Measurements from ENCODE around the gene ANXA8. TPM values are rescaled to one million over a fixed set of nuclear protein-coding genes. Genes with fewer than 3 reads are reported as not detected.

ANXA8 gene
- total and polyA plus RNA-seq, 10 of the 15 experiments (the other 5 are each of a cell fraction or from before 2014, with no cell fraction given), result 0.10 to 0.53 (median 0.41) TPM; not detected in 3

DNA sequence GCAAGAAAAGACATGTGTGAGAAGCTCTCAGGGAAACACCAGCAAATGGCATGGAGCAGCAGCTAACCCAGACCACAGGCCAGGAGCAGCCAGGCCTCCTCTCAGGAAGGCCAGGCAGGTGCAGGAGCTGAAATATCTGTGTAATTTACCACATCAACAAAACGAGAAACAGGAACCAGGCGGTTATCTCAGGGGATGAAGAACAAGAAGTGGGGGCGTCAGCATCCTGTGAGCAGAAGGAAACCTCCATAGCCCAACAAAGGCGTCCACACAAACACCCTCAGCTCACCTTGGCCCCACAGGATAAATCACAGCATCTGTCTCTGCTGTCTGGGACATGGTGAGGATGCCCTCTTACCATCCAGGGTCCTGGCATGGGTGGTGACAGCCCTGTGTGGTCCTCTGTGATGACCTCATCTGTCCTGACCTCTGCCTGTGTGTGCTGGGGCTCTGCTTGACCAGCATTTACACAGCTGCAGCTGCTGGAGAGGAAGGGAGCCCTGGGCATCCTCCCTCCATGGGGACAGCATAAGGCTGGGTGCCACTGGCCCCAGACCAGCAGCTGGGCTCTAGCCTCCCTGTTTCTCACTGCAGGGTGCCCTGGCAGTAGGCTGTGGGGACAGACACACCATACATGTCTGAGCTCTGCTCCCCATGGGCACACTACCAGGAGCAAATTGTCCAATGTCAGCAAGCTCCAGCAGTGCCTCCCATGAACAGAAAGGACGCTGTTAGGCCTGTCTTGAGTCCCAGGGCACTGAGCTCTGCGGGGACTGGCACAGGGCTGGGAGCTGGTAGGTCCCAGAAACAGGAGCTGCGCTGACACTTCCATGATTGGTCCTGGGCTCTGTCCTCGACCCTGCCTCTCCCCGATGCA, 34.6 kb downstream of the ANXA8 start:
- Histone ChIP-seq H3K4me3 (no peak overlapping the region), H3K4me1 (ENCODE audit: control insufficient read depth, insufficient read depth, low read length) (no peaks in the 10 kb centered on the region), H2AFZ (ENCODE audit: control insufficient read depth, low read depth, low read length) (no peak overlapping the region), H3K9me3 (replicated peaks; ENCODE audit: control insufficient read depth, insufficient read depth, low read length) (no peaks in the 10 kb centered on the region; the same call in 2 of the 3 replicates), H4K20me1 (ENCODE audit: control insufficient read depth, insufficient read depth) (no peaks in the 10 kb centered on the region), H3K27me3 (replicated peaks in 1 of 2; ENCODE audit: control insufficient read depth in 2 of 2, insufficient read depth in 2 of 2, low read length in 1 of 2) (peaks cover 0 to 8% of the 10 kb centered on the region in 2 experiments; a peak in 3 of 4 replicates), H3K4me2 (ENCODE audit: control insufficient read depth, insufficient read depth) (no peak overlapping the region), H3K9ac (ENCODE audit: control insufficient read depth, insufficient read depth, low read length) (no peak overlapping the region), H3K27ac (ENCODE audit: control insufficient read depth, insufficient read depth) (no peak overlapping the region), H3K36me3 (ENCODE audit: control insufficient read depth in 2 of 2, insufficient read depth in 2 of 2, low read length in 1 of 2) (no peaks in the 10 kb centered on the region), H3K79me2 (ENCODE audit: control insufficient read depth, insufficient read depth, low read length) (no peaks in the 10 kb centered on the region)
- intact Hi-C loops (cut with micrococcal nuclease; ENCODE audit: unreplicated experiment), result no loop called here
- 19% methylated on average over 9 of the region's 9 CpGs for WGBS (ENCODE audit: insufficient coverage, insufficient replicate concordance, low lambda C conversion rate, missing lambda C conversion rate)
- SMC1A ChIA-PET (ENCODE audit: uncharacterized antibody, unreplicated experiment), result interaction anchor here (0.7 to 1.0 kb wide), 2 partner anchors 9 to 12 kb away, joined by 3 to 4 read pairs; no protein-coding TSS in a partner anchor
- CTCF ChIA-PET, result no interaction called here
- FAIRE-seq (no peak), DNase-seq (ENCODE audit: low read depth, low spot score) (no peak), ATAC-seq (peak; percentile 25; the same call in 2 of the 3 replicates)
- BruUV-seq (replicated peaks), result no TSS peak
- in situ Hi-C loops (cut with MboI), result no loop called here
- POLR2A ChIA-PET, result no interaction called here
- RAD21 ChIA-PET (ENCODE audit: unreplicated experiment), result no interaction called here
- TF ChIP-seq CBX5 (IDR thresholded peaks at IDR 0.05; ENCODE audit: low read depth) (no peak), SPI1 (IDR thresholded peaks at IDR 0.05; ENCODE audit: borderline replicate concordance, insufficient read depth, low read depth, low read length) (peak; percentile 16; the same call in 1 of the 2 replicates), RUNX3 (IDR thresholded peaks at IDR 0.05; ENCODE audit: low read length) (peak; percentile 32; the same call in 1 of the 2 replicates)

DNA sequence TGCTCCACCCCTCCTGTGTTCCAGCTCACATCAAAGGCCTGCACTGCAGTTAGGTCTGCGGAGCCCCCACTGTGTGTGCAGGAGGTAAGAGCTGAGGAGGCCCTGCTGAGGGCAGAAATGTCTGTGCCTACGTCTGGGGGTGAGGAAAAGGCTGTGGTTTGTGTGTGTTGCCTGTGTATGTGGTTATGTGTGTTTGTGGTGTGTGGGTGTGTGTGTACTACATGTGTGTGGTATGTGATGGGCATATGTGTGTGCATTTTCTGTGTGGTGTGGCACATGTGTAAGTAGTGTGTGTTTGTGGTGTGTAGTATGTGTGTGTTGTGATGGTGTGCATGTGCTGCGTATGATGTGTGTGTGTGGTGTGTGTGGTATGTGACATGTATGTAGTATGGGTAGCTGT, 36.2 kb downstream of the ANXA8 start:
- no peak for ATAC-seq
- ChIA-PET CTCF (no interaction called here), RAD21 (ENCODE audit: unreplicated experiment) (no interaction called here), POLR2A (no interaction called here), SMC1A (ENCODE audit: uncharacterized antibody, unreplicated experiment) (no interaction called here)
- no peak for DNase-seq (ENCODE audit: low read depth, low spot score)
- WGBS (ENCODE audit: insufficient coverage, insufficient replicate concordance, low lambda C conversion rate, missing lambda C conversion rate), result 53% methylated on average over 3 of the region's 3 CpGs
- Histone ChIP-seq H3K4me3 (no peak overlapping the region), H3K9ac (ENCODE audit: control insufficient read depth, insufficient read depth, low read length) (no peak overlapping the region), H3K4me2 (ENCODE audit: control insufficient read depth, insufficient read depth) (no peak overlapping the region), H3K27me3 (replicated peaks in 1 of 2; ENCODE audit: control insufficient read depth in 2 of 2, insufficient read depth in 2 of 2, low read length in 1 of 2) (peaks cover 0 to 4% of the 10 kb centered on the region in 2 experiments; a peak in 3 of 4 replicates), H3K9me3 (replicated peaks; ENCODE audit: control insufficient read depth, insufficient read depth, low read length) (no peaks in the 10 kb centered on the region; the same call in 2 of the 3 replicates), H3K36me3 (ENCODE audit: control insufficient read depth in 2 of 2, insufficient read depth in 2 of 2, low read length in 1 of 2) (no peaks in the 10 kb centered on the region), H2AFZ (ENCODE audit: control insufficient read depth, low read depth, low read length) (no peak overlapping the region), H3K79me2 (ENCODE audit: control insufficient read depth, insufficient read depth, low read length) (no peaks in the 10 kb centered on the region), H3K4me1 (ENCODE audit: control insufficient read depth, insufficient read depth, low read length) (no peaks in the 10 kb centered on the region), H4K20me1 (ENCODE audit: control insufficient read depth, insufficient read depth) (no peaks in the 10 kb centered on the region), H3K27ac (ENCODE audit: control insufficient read depth, insufficient read depth) (no peak overlapping the region)
- in situ Hi-C loops (cut with MboI), result no loop called here
- intact Hi-C loops (cut with micrococcal nuclease; ENCODE audit: unreplicated experiment), result no loop called here
- FAIRE-seq, result no peak
- BruUV-seq (replicated peaks), result no TSS peak
- TF ChIP-seq, protein P1, sequence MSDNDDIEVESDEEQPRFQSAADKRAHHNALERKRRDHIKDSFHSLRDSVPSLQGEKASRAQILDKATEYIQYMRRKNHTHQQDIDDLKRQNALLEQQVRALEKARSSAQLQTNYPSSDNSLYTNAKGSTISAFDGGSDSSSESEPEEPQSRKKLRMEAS (IDR thresholded peaks at IDR 0.05; ENCODE audit: low read depth, low read length), result no peak
- TF ChIP-seq YY1 (IDR thresholded peaks at IDR 0.05; ENCODE audit: low read depth, low read length), result no peak
- TF ChIP-seq, protein P2, sequence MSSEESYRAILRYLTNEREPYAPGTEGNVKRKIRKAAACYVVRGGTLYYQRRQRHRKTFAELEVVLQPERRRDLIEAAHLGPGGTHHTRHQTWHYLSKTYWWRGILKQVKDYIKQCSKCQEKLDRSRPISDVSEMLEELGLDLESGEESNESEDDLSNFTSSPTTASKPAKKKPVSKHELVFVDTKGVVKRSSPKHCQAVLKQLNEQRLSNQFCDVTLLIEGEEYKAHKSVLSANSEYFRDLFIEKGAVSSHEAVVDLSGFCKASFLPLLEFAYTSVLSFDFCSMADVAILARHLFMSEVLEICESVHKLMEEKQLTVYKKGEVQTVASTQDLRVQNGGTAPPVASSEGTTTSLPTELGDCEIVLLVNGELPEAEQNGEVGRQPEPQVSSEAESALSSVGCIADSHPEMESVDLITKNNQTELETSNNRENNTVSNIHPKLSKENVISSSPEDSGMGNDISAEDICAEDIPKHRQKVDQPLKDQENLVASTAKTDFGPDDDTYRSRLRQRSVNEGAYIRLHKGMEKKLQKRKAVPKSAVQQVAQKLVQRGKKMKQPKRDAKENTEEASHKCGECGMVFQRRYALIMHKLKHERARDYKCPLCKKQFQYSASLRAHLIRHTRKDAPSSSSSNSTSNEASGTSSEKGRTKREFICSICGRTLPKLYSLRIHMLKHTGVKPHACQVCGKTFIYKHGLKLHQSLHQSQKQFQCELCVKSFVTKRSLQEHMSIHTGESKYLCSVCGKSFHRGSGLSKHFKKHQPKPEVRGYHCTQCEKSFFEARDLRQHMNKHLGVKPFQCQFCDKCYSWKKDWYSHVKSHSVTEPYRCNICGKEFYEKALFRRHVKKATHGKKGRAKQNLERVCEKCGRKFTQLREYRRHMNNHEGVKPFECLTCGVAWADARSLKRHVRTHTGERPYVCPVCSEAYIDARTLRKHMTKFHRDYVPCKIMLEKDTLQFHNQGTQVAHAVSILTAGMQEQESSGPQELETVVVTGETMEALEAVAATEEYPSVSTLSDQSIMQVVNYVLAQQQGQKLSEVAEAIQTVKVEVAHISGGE (CRISPR knock-in tag; IDR thresholded peaks at IDR 0.05), result no peak
- TF ChIP-seq NR2F1 (conservative IDR thresholded peaks at IDR 0.05), result no peak
- TF ChIP-seq DPF2 (IDR thresholded peaks at IDR 0.05), result no peak
- TF ChIP-seq, protein P3, sequence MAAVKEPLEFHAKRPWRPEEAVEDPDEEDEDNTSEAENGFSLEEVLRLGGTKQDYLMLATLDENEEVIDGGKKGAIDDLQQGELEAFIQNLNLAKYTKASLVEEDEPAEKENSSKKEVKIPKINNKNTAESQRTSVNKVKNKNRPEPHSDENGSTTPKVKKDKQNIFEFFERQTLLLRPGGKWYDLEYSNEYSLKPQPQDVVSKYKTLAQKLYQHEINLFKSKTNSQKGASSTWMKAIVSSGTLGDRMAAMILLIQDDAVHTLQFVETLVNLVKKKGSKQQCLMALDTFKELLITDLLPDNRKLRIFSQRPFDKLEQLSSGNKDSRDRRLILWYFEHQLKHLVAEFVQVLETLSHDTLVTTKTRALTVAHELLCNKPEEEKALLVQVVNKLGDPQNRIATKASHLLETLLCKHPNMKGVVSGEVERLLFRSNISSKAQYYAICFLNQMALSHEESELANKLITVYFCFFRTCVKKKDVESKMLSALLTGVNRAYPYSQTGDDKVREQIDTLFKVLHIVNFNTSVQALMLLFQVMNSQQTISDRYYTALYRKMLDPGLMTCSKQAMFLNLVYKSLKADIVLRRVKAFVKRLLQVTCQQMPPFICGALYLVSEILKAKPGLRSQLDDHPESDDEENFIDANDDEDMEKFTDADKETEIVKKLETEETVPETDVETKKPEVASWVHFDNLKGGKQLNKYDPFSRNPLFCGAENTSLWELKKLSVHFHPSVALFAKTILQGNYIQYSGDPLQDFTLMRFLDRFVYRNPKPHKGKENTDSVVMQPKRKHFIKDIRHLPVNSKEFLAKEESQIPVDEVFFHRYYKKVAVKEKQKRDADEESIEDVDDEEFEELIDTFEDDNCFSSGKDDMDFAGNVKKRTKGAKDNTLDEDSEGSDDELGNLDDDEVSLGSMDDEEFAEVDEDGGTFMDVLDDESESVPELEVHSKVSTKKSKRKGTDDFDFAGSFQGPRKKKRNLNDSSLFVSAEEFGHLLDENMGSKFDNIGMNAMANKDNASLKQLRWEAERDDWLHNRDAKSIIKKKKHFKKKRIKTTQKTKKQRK (IDR thresholded peaks at IDR 0.05; ENCODE audit: low read depth, low read length), result no peak

All from GM12878 (cell line).